IMR-90 (cell line): ENCODE data around the gene LMAN2. TPM values are rescaled to one million over a fixed set of nuclear protein-coding genes. Genes with fewer than 3 reads are reported as not detected.

Experiments
- ATAC-seq: fragments of 200-7000 bp; cut with Tn5 transposase; 2 replicates; pipeline ENCODE4 v1.9.1; 2020; ENCODE audit warnings: low read depth, mild to moderate bottlenecking, moderate library complexity
- BruUV-seq: library from RNA; stranded (reverse); fragments of 400-500 nt; replicated peaks from 2 replicates; lab custom pipeline; 2021; lab: Mats Ljungman, UMichigan
- CTCF ChIA-PET: fragments of 300-600 bp; formaldehyde crosslinking; extraction: SDS; loops from one replicate; lab custom pipeline; 2021; ENCODE audit warnings: antibody characterized with exemption; lab: Yijun Ruan, JAX
- POLR2A ChIA-PET: fragments of 300-600 bp; sonication (Branson Sonifier 250); formaldehyde crosslinking; loops from one replicate; lab custom pipeline; 2022; ENCODE audit warnings: antibody characterized with exemption; ENCODE audit not compliant: unreplicated experiment; lab: Charles Lee
- DNase-seq: peaks from one replicate; pipeline ENCODE4 v3.0.0; 2013
- H2AFZ ChIP-seq: replicated peaks from 2 replicates; pipeline ENCODE3; 2013; ENCODE audit warnings: low read length, mild to moderate bottlenecking; ENCODE audit not compliant: poor library complexity
- H2AK5ac ChIP-seq: 2 replicates; pipeline ENCODE4 v1.6.1; 2013; ENCODE audit warnings: low read depth, low read length, inconsistent platforms
- H2AK9ac ChIP-seq: replicated peaks from 2 replicates; pipeline ENCODE3; 2013; ENCODE audit warnings: mild to moderate bottlenecking, low read depth, low read length, moderate library complexity; ENCODE audit not compliant: poor library complexity
- H2BK120ac ChIP-seq: 2 replicates; pipeline ENCODE4 v1.6.1; 2013; ENCODE audit warnings: low read depth, low read length, inconsistent platforms
- H2BK15ac ChIP-seq: 3 replicates; pipeline ENCODE4 v1.6.1; 2013; ENCODE audit warnings: low read depth, low read length, inconsistent platforms
- H2BK20ac ChIP-seq: 2 replicates; pipeline ENCODE4 v1.6.1; 2013; ENCODE audit warnings: low read depth, mild to moderate bottlenecking, inconsistent platforms, low read length, moderate library complexity
- H2BK5ac ChIP-seq: 2 replicates; pipeline ENCODE4 v1.6.1; 2013; ENCODE audit warnings: mild to moderate bottlenecking, low read depth, low read length, inconsistent platforms; ENCODE audit not compliant: poor library complexity, severe bottlenecking
- H3K14ac ChIP-seq: replicated peaks from 2 replicates; pipeline ENCODE4 v1.6.1; 2013; ENCODE audit warnings: low read depth, low read length, inconsistent platforms
- H3K18ac ChIP-seq: 2 replicates; pipeline ENCODE4 v1.6.1; 2013; ENCODE audit warnings: low read depth, low read length, control low read depth
- H3K23ac ChIP-seq: 2 replicates; pipeline ENCODE4 v1.6.1; 2013; ENCODE audit warnings: low read depth, low read length, inconsistent platforms
- H3K27ac ChIP-seq: 2 replicates; pipeline ENCODE4 v1.5.1; 2013; ENCODE audit warnings: mild to moderate bottlenecking, control low read depth, low read length; ENCODE audit not compliant: insufficient read depth
- H3K27me3 ChIP-seq: 2 replicates; pipeline ENCODE4 v1.6.1; 2013; ENCODE audit warnings: low read length; ENCODE audit not compliant: control insufficient read depth, insufficient read depth
- H3K36me3 ChIP-seq: 2 replicates; pipeline ENCODE4 v1.6.1; 2013; ENCODE audit warnings: low read length, mixed read lengths; ENCODE audit not compliant: control insufficient read depth, insufficient read depth
- H3K4ac ChIP-seq: 2 replicates; pipeline ENCODE4 v1.6.1; 2013; ENCODE audit warnings: low read depth, low read length, inconsistent platforms
- H3K4me1 ChIP-seq: 2 replicates; pipeline ENCODE4 v1.6.1; 2013; ENCODE audit warnings: low read length, mixed read lengths; ENCODE audit not compliant: control insufficient read depth, insufficient read depth
- H3K4me2 ChIP-seq: 2 replicates; pipeline ENCODE4 v1.6.1; 2013; ENCODE audit warnings: low read depth, mild to moderate bottlenecking, control low read depth, low read length, moderate library complexity
- H3K4me3 ChIP-seq: 2 replicates; pipeline ENCODE4 v1.5.1; 2013; ENCODE audit warnings: low read depth, mild to moderate bottlenecking, control low read depth, low read length, moderate library complexity; ENCODE audit not compliant: insufficient read depth
- H3K56ac ChIP-seq: 2 replicates; pipeline ENCODE4 v1.6.1; 2013; ENCODE audit warnings: low read length, inconsistent platforms; ENCODE audit not compliant: insufficient read depth; ENCODE audit errors: extremely low read depth
- H3K79me1 ChIP-seq, 2 experiments: 2 replicates each; pipeline ENCODE4 v1.6.1; 2013; ENCODE audit warnings: low read length in 2 of 2, inconsistent platforms in 1 of 2, low read depth in 1 of 2
- H3K9ac ChIP-seq: 2 replicates; pipeline ENCODE4 v1.6.1; 2013; ENCODE audit warnings: low read depth, low read length, control low read depth
- H3K9me1 ChIP-seq: 2 replicates; pipeline ENCODE4 v1.6.1; 2013; ENCODE audit warnings: low read length, inconsistent platforms; ENCODE audit not compliant: insufficient read depth
- H3K9me3 ChIP-seq: 2 replicates; pipeline ENCODE4 v1.6.1; 2013; ENCODE audit warnings: low read length; ENCODE audit not compliant: control insufficient read depth, insufficient read depth
- H4K20me1 ChIP-seq: 2 replicates; pipeline ENCODE4 v1.6.1; 2013; ENCODE audit warnings: low read length, inconsistent platforms; ENCODE audit not compliant: insufficient read depth
- H4K5ac ChIP-seq: 2 replicates; pipeline ENCODE4 v1.6.1; 2013; ENCODE audit warnings: mild to moderate bottlenecking, low read depth, low read length, control low read depth
- H4K8ac ChIP-seq, 2 experiments: 2 replicates each; pipeline ENCODE4 v1.6.1; 2013; ENCODE audit warnings: low read depth in 2 of 2, low read length in 2 of 2, control low read depth in 1 of 2, inconsistent platforms in 1 of 2
- H4K91ac ChIP-seq: 2 replicates; pipeline ENCODE4 v1.6.1; 2013; ENCODE audit warnings: low read depth, low read length, inconsistent platforms; ENCODE audit not compliant: insufficient read depth
- BHLHE40 ChIP-seq: fragments of 150-350 bp; IDR thresholded peaks from 2 replicates; pipeline ENCODE4 v1.6.1; 2016; ENCODE audit warnings: mild to moderate bottlenecking, low read depth, low read length
- CEBPB ChIP-seq: IDR thresholded peaks from 2 replicates; pipeline ENCODE4 v1.6.1; 2012; ENCODE audit warnings: low read depth, low read length, improper control_type of control experiment
- CHD1 ChIP-seq: IDR thresholded peaks from 2 replicates; pipeline ENCODE4 v1.6.1; 2012; ENCODE audit warnings: low read depth, low read length, improper control_type of control experiment
- FOS ChIP-seq: fragments of 150-350 bp; IDR thresholded peaks from 2 replicates; pipeline ENCODE4 v1.6.1; 2016; ENCODE audit warnings: low read depth, low read length
- MAFK ChIP-seq: IDR thresholded peaks from 2 replicates; pipeline ENCODE4 v1.6.1; 2012; ENCODE audit warnings: low read depth, low read length, improper control_type of control experiment
- MXI1 ChIP-seq: IDR thresholded peaks from 2 replicates; pipeline ENCODE4 v1.6.1; 2012; ENCODE audit warnings: low read depth, mild to moderate bottlenecking, low read length, moderate library complexity, borderline replicate concordance
- NFE2L2 ChIP-seq: fragments of 150-350 bp; IDR thresholded peaks from 2 replicates; pipeline ENCODE4 v1.6.1; 2016; ENCODE audit warnings: low read depth, mild to moderate bottlenecking, low read length
- POLR2A ChIP-seq: IDR thresholded peaks from 2 replicates; pipeline ENCODE4 v1.6.1; 2012; ENCODE audit warnings: mild to moderate bottlenecking, low read depth, low read length
- RAD21 ChIP-seq: IDR thresholded peaks from 2 replicates; pipeline ENCODE4 v1.6.1; 2012; ENCODE audit warnings: low read length, improper control_type of control experiment
- RCOR1 ChIP-seq: IDR thresholded peaks from 2 replicates; pipeline ENCODE4 v1.6.1; 2012; ENCODE audit warnings: mild to moderate bottlenecking, low read length, improper control_type of control experiment; ENCODE audit not compliant: insufficient replicate concordance
- SMC3 ChIP-seq: fragments of 150-350 bp; IDR thresholded peaks from 2 replicates; pipeline ENCODE4 v1.6.1; 2016; ENCODE audit warnings: low read depth, mild to moderate bottlenecking, antibody characterized with exemption, low read length, moderate library complexity
- WGBS, 2 experiments: methylation state at CpG; one replicate each; pipeline versions ENCODE4 v1.1.5 to v1.1.7; 2013; ENCODE audit warnings: missing lambda C conversion rate in 2 of 2; ENCODE audit not compliant: insufficient read length in 1 of 2; ENCODE audit errors: extremely low coverage in 2 of 2; 5-methylcytosine and 5-hydroxymethylcytosine counted together
- dilution Hi-C: fragments of 300-500 bp; cut with HindIII; formaldehyde crosslinking; loops from one replicate; pipeline ENCODE4 v1.14.3; 2018; ENCODE audit warnings: low sequenced_read_pairs; ENCODE audit not compliant: unreplicated experiment
- in situ Hi-C: fragments of 300-500 bp; cut with MboI; formaldehyde crosslinking; loops from 3 replicates; pipeline ENCODE4 v1.14.3; 2019; ENCODE audit warnings: low sequenced_read_pairs, inconsistent platforms, mixed read lengths
- intact Hi-C: fragments of 100-400 bp; cut with micrococcal nuclease; formaldehyde crosslinking; loops from 2 replicates; pipeline ENCODE4 v1.10.0; 2022
- polyA plus RNA-seq, 3 experiments: library from polyadenylated mRNA; depleted of rRNA; stranded (reverse); fragments of >200 nt; gene quantifications; 2 replicates each; pipeline ENCODE4 v1.2.3, GENCODE V29; 2012; ENCODE audit warnings: low replicate concordance in 1 of 3
- total RNA-seq: library from RNA; depleted of rRNA; stranded (reverse); fragments of >200 nt; gene quantifications from 2 replicates; pipeline ENCODE4 v1.2.3, GENCODE V29; 2012
- TF ChIP-seq, protein P1 (sequence below): conservative IDR thresholded peaks from 2 replicates; pipeline ENCODE4 v1.5.1; 2012; ENCODE audit warnings: mild to moderate bottlenecking, low read depth, low read length, improper control_type of control experiment
- TF ChIP-seq, protein P2 (sequence below): fragments of 150-350 bp; IDR thresholded peaks from 2 replicates; pipeline ENCODE4 v1.6.1; 2016; ENCODE audit warnings: low read depth, mild to moderate bottlenecking, low read length, moderate library complexity, borderline replicate concordance

Gene LMAN2
- total and polyA plus RNA-seq, 2 of the 4 experiments (the other 2 are of a cell fraction) = 253 to 303 TPM

DNA sequence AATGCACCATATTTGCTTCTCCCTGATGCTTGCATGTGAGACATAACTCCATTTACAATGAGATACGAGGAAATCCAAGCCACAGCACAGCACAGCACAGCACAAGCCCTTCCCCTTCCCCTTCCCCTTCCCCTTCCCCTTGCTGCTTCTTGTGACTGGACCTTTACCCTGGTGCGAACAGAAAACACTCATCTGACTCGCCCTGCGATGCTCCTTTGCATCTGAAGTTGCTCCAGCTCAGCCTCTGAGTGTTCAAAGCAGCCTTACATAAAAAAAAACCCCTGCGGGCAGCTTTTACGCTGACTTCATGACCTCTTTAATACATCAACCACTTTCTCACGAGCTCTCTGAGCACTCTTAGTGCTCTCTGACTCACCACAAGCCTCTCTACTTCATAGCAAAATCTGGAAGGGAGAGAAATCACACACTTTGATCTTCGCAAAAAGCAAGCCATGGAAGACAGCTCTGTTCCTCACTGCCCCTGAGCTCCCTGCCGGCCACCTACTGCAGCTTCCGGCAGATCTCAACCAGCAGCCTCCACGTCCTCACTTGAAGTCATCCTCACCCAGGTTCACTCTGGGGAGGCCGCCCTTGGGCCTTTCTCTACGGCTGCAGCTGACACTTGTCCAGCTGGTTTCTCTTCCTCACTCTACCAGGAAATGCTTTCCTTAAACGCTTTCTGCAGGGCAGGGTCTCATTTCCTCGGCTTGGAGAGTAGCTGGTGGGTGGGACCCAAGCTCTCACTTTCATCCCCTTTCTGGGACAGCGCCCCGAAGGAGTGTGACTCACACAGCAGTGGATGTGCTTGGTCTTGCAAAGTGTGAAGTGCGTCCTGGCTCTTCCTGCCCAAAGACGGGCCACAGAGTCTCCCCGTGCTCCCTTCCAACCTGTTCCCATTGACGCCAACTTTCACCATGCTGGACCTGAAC is 38.0 kb upstream of the LMAN2 start:
- Histone ChIP-seq H2AK9ac (peak overlapping the region; percentile 47), H4K5ac (no peak overlapping the region), H3K27ac (peak overlapping the region; percentile 21), H3K18ac (no peak overlapping the region), H2BK20ac (no peak overlapping the region), H3K23ac (no peak overlapping the region), H3K4me3 (no peak overlapping the region), H2BK15ac (no peak overlapping the region), H2AK5ac (peak overlapping the region; percentile 46; the same call in 1 of the 2 replicates), H4K91ac (no peak overlapping the region), H3K4ac (no peak overlapping the region; the same call in 1 of the 2 replicates), H3K9me3 (no peaks in the 10 kb centered on the region), H3K14ac (no peak overlapping the region), H2BK5ac (no peak overlapping the region), H2BK120ac (no peak overlapping the region), H4K20me1 (peaks cover 19% of the 10 kb centered on the region), H3K36me3 (no peaks in the 10 kb centered on the region), H4K8ac (no peak overlapping the region), H3K4me2 (peak overlapping the region; percentile 67), H2AFZ (peak overlapping the region; percentile 67), H3K9me1 (peaks cover 13% of the 10 kb centered on the region), H3K4me1 (peaks cover 16% of the 10 kb centered on the region), H3K9ac (no peak overlapping the region), H3K79me1 (peaks cover 0 to 2% of the 10 kb centered on the region in 2 experiments; a peak in 1 of 4 replicates), H3K56ac (no peak overlapping the region), H3K27me3 (peaks cover 27% of the 10 kb centered on the region)
- intact Hi-C loops (loop anchor here (1.0 to 2.0 kb wide), 3 partner anchors 57 to 111 kb away; partner anchors contain the start of gene PRR7), dilution Hi-C loops (no loop called here), in situ Hi-C loops (no loop called here)
- CTCF ChIA-PET = interaction anchor here (0.8 to 4.9 kb wide), 8 partner anchors 10 to 157 kb away, joined by 3 to 56 read pairs (median 7); partner anchors contain the start of gene PFN3
- peak; percentile 96 for DNase-seq
- WGBS, 2 experiments = 29% methylated on average over 9 of the region's 21 CpGs; no CpG with 5 or more reads in 1 of the 2 experiments
- POLR2A ChIA-PET = interaction anchor here (0.6 to 0.7 kb wide), 2 partner anchors 26 to 66 kb away, joined by 3 read pairs; no protein-coding TSS in a partner anchor
- BruUV-seq = no TSS peak
- ATAC-seq = peak; percentile 74
- TF ChIP-seq BHLHE40 (peak; percentile 91), SMC3 (no peak), FOS (peak; percentile 75), CEBPB (no peak), RAD21 (no peak), MXI1 (no peak), POLR2A (no peak), CHD1 (no peak), RCOR1 (no peak), MAFK (peak; percentile 36), NFE2L2 (no peak)
- TF ChIP-seq, protein P1, sequence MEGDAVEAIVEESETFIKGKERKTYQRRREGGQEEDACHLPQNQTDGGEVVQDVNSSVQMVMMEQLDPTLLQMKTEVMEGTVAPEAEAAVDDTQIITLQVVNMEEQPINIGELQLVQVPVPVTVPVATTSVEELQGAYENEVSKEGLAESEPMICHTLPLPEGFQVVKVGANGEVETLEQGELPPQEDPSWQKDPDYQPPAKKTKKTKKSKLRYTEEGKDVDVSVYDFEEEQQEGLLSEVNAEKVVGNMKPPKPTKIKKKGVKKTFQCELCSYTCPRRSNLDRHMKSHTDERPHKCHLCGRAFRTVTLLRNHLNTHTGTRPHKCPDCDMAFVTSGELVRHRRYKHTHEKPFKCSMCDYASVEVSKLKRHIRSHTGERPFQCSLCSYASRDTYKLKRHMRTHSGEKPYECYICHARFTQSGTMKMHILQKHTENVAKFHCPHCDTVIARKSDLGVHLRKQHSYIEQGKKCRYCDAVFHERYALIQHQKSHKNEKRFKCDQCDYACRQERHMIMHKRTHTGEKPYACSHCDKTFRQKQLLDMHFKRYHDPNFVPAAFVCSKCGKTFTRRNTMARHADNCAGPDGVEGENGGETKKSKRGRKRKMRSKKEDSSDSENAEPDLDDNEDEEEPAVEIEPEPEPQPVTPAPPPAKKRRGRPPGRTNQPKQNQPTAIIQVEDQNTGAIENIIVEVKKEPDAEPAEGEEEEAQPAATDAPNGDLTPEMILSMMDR = no peak
- TF ChIP-seq, protein P2, sequence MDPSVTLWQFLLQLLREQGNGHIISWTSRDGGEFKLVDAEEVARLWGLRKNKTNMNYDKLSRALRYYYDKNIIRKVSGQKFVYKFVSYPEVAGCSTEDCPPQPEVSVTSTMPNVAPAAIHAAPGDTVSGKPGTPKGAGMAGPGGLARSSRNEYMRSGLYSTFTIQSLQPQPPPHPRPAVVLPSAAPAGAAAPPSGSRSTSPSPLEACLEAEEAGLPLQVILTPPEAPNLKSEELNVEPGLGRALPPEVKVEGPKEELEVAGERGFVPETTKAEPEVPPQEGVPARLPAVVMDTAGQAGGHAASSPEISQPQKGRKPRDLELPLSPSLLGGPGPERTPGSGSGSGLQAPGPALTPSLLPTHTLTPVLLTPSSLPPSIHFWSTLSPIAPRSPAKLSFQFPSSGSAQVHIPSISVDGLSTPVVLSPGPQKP = no peak
